Mesenchymal stem cell (in vitro differentiated cells and primary cell): ENCODE measurements around the gene FAM83E.

Source experiments
- DNase-seq: peaks from one replicate; pipeline ENCODE4 v3.0.0-alpha.2; 2013
- H2AFZ ChIP-seq: one replicate; pipeline ENCODE4 v1.6.1; 2013; ENCODE audit warnings: low read depth, mild to moderate bottlenecking, control low read depth, inconsistent platforms, low read length, moderate library complexity
- H2AK5ac ChIP-seq: 2 replicates; pipeline ENCODE4 v1.6.1; 2013; ENCODE audit warnings: low read length, moderate library complexity, mild to moderate bottlenecking, inconsistent platforms; ENCODE audit not compliant: severe bottlenecking
- H2BK120ac ChIP-seq: one replicate; pipeline ENCODE4 v1.6.1; 2013; ENCODE audit warnings: low read depth, mild to moderate bottlenecking, inconsistent platforms, low read length, moderate library complexity
- H2BK12ac ChIP-seq, 2 experiments: one replicate each; pipeline ENCODE4 v1.6.1; 2013; ENCODE audit warnings: inconsistent platforms in 2 of 2, low read length in 2 of 2, mild to moderate bottlenecking in 2 of 2, moderate library complexity in 2 of 2, control low read depth in 1 of 2
- H2BK15ac ChIP-seq: one replicate; pipeline ENCODE4 v1.6.1; 2013; ENCODE audit warnings: mild to moderate bottlenecking, low read depth, inconsistent platforms; ENCODE audit not compliant: poor library complexity, severe bottlenecking
- H2BK5ac ChIP-seq: 2 replicates; pipeline ENCODE4 v1.6.1; 2013; ENCODE audit warnings: low read depth, mild to moderate bottlenecking, low read length, control low read depth, inconsistent platforms; ENCODE audit not compliant: poor library complexity, severe bottlenecking
- H3K14ac ChIP-seq, 2 experiments: one replicate each; pipeline ENCODE4 v1.6.1; 2013; ENCODE audit warnings: inconsistent platforms in 2 of 2, low read length in 2 of 2, control low read depth in 1 of 2, mild to moderate bottlenecking in 1 of 2, moderate library complexity in 1 of 2
- H3K18ac ChIP-seq, 2 experiments: one replicate each; pipeline ENCODE4 v1.6.1; 2013; ENCODE audit warnings: inconsistent platforms in 2 of 2, low read length in 2 of 2, control low read depth in 1 of 2, low read depth in 1 of 2, mild to moderate bottlenecking in 1 of 2
- H3K23ac ChIP-seq, 2 experiments: one replicate each; pipeline ENCODE4 v1.6.1; 2013; ENCODE audit warnings: inconsistent platforms in 2 of 2, low read length in 2 of 2, mild to moderate bottlenecking in 2 of 2, moderate library complexity in 2 of 2, control low read depth in 1 of 2
- H3K27ac ChIP-seq: 2 replicates; pipeline ENCODE4 v1.5.1; 2013; ENCODE audit warnings: mild to moderate bottlenecking, moderate library complexity, low read length, control low read depth, inconsistent platforms; ENCODE audit not compliant: poor library complexity, severe bottlenecking
- H3K27me3 ChIP-seq, 2 experiments: 2 replicates each; pipeline versions ENCODE4 v1.6.1 to v1.7.0; 2013; ENCODE audit warnings: low read length in 2 of 2, mild to moderate bottlenecking in 2 of 2, moderate library complexity in 2 of 2, control low read depth in 1 of 2, inconsistent platforms in 1 of 2; ENCODE audit not compliant: control insufficient read depth in 1 of 2, insufficient read depth in 1 of 2
- H3K36me3 ChIP-seq, 2 experiments: 2 replicates each; pipeline versions ENCODE4 v1.6.1 to v1.7.0; 2013; ENCODE audit warnings: low read length in 2 of 2, control low read depth in 1 of 2, inconsistent platforms in 1 of 2, low read depth in 1 of 2, mild to moderate bottlenecking in 1 of 2; ENCODE audit not compliant: insufficient read depth in 2 of 2, control insufficient read depth in 1 of 2
- H3K4ac ChIP-seq, 2 experiments: one replicate each; pipeline ENCODE4 v1.6.1; 2013; ENCODE audit warnings: inconsistent platforms in 2 of 2, low read length in 2 of 2, mild to moderate bottlenecking in 2 of 2, moderate library complexity in 2 of 2, control low read depth in 1 of 2, low read depth in 1 of 2
- H3K4me1 ChIP-seq: 2 replicates; pipeline ENCODE4 v1.6.1; 2013; ENCODE audit warnings: low read depth, low read length, control low read depth; ENCODE audit not compliant: control insufficient read depth, insufficient read depth
- H3K4me2 ChIP-seq: 2 replicates; pipeline ENCODE4 v1.6.1; 2013; ENCODE audit warnings: low read length, mild to moderate bottlenecking, inconsistent platforms; ENCODE audit not compliant: poor library complexity, severe bottlenecking
- H3K4me3 ChIP-seq, 2 experiments: 2 replicates each; pipeline versions ENCODE4 v1.5.1 to v1.7.0; 2013; ENCODE audit warnings: low read length in 2 of 2, mild to moderate bottlenecking in 2 of 2, control low read depth in 1 of 2, low read depth in 1 of 2; ENCODE audit not compliant: insufficient read depth in 1 of 2
- H3K79me1 ChIP-seq: replicated peaks from 2 replicates; pipeline ENCODE4 v1.6.1; 2013; ENCODE audit warnings: mild to moderate bottlenecking, control low read depth, low read length, inconsistent platforms; ENCODE audit not compliant: poor library complexity, severe bottlenecking
- H3K9ac ChIP-seq: 2 replicates; pipeline ENCODE4 v1.7.0; 2013; ENCODE audit warnings: mild to moderate bottlenecking, low read length, moderate library complexity
- H3K9me3 ChIP-seq: 2 replicates; pipeline ENCODE4 v1.7.0; 2013; ENCODE audit warnings: mild to moderate bottlenecking, low read length; ENCODE audit not compliant: control insufficient read depth
- H4K8ac ChIP-seq: one replicate; pipeline ENCODE4 v1.6.1; 2013; ENCODE audit warnings: inconsistent platforms, mild to moderate bottlenecking, low read length, moderate library complexity
- H4K91ac ChIP-seq: one replicate; pipeline ENCODE4 v1.6.1; 2013; ENCODE audit warnings: mild to moderate bottlenecking, low read length, inconsistent platforms
- WGBS: methylation state at CpG from one replicate; pipeline ENCODE4 v1.1.7; 2013; ENCODE audit warnings: mixed read lengths; 5-methylcytosine and 5-hydroxymethylcytosine counted together

The FAM83E gene

GRCh38 chr19:48630296-48631063, 15.6 kb upstream of the FAM83E start:
- Histone ChIP-seq H3K4ac (peak overlapping the region; percentile 10 to 40), H2AFZ (peak overlapping the region; percentile 6), H3K79me1 (peaks cover 5% of the 10 kb centered on the region), H3K4me2 (peak overlapping the region; percentile 59), H3K14ac (peak overlapping the region in 1 of 2 experiments; percentile 31), H4K91ac (peak overlapping the region; percentile 71), H2BK12ac (peak overlapping the region; percentile 30 to 57), H3K4me1 (peaks cover 54% of the 10 kb centered on the region), H3K27me3 (no peaks in the 10 kb centered on the region), H2AK5ac (no peak overlapping the region), H4K8ac (peak overlapping the region; percentile 85), H2BK5ac (no peak overlapping the region), H3K9me3 (no peaks in the 10 kb centered on the region), H3K36me3 (peaks cover 29 to 40% of the 10 kb centered on the region in 2 experiments), H2BK120ac (peak overlapping the region; percentile 76), H3K18ac (peak overlapping the region; percentile 57 to 77), H3K4me3 (no peak overlapping the region), H2BK15ac (peak overlapping the region; percentile 50), H3K23ac (peak overlapping the region in 1 of 2 experiments; percentile 86), H3K27ac (no peak overlapping the region), H3K9ac (no peak overlapping the region)
- 5% methylated on average over 39 of the region's 47 CpGs for WGBS
- peak; percentile 73 for DNase-seq

GRCh38 chr19:48629599-48630295, 14.9 kb upstream of the FAM83E start:
- Histone ChIP-seq H3K14ac (no peak overlapping the region), H2AFZ (no peak overlapping the region), H3K4me1 (peaks cover 51% of the 10 kb centered on the region), H3K27ac (no peak overlapping the region), H3K4me3 (no peak overlapping the region), H2BK5ac (no peak overlapping the region), H4K91ac (peak overlapping the region; percentile 56), H3K9ac (no peak overlapping the region), H4K8ac (peak overlapping the region; percentile 85), H3K27me3 (no peaks in the 10 kb centered on the region), H3K4ac (peak overlapping the region; percentile 3 to 46), H3K9me3 (no peaks in the 10 kb centered on the region), H2BK120ac (peak overlapping the region; percentile 76), H2BK12ac (peak overlapping the region; percentile 51 to 57), H3K4me2 (no peak overlapping the region), H2BK15ac (peak overlapping the region; percentile 30), H2AK5ac (no peak overlapping the region), H3K18ac (peak overlapping the region; percentile 46 to 49), H3K23ac (no peak overlapping the region), H3K36me3 (peaks cover 29 to 40% of the 10 kb centered on the region in 2 experiments), H3K79me1 (peaks cover 11% of the 10 kb centered on the region)
- peak; percentile 71 for DNase-seq
- 40% methylated on average over 48 of the region's 48 CpGs for WGBS

GRCh38 chr19:48629297-48629598, 14.4 kb upstream of the FAM83E start:
- Histone ChIP-seq H2BK5ac (no peak overlapping the region), H3K36me3 (peaks cover 29 to 40% of the 10 kb centered on the region in 2 experiments), H3K4me2 (no peak overlapping the region), H3K18ac (peak overlapping the region in 1 of 2 experiments; percentile 49), H3K14ac (no peak overlapping the region), H4K91ac (no peak overlapping the region), H3K4ac (peak overlapping the region in 1 of 2 experiments; percentile 22), H3K9me3 (no peaks in the 10 kb centered on the region), H3K9ac (no peak overlapping the region), H3K4me3 (no peak overlapping the region), H2BK12ac (peak overlapping the region in 1 of 2 experiments; percentile 42), H4K8ac (no peak overlapping the region), H2BK15ac (no peak overlapping the region), H3K4me1 (peaks cover 52% of the 10 kb centered on the region), H3K23ac (no peak overlapping the region), H2AFZ (no peak overlapping the region), H2BK120ac (no peak overlapping the region), H3K79me1 (peaks cover 11% of the 10 kb centered on the region), H2AK5ac (no peak overlapping the region), H3K27ac (no peak overlapping the region), H3K27me3 (no peaks in the 10 kb centered on the region)
- no peak for DNase-seq
- 97% methylated on average over 22 of the region's 22 CpGs for WGBS
